Endodermal cell (in vitro differentiated cells): Measurements from ENCODE around the gene NRXN3. TPM values are rescaled to one million over a fixed set of nuclear protein-coding genes. Genes with fewer than 3 reads are reported as not detected.

ENCODE experiments used
- DNase-seq: peaks from one replicate; pipeline ENCODE4 v3.0.0-alpha.2; 2017
- H3K27ac ChIP-seq: 2 replicates; pipeline ENCODE4 v1.5.1; 2013; ENCODE audit warnings: mild to moderate bottlenecking, low read depth, low read length, moderate library complexity
- H3K27me3 ChIP-seq: 2 replicates; pipeline ENCODE4 v1.6.1; 2013; ENCODE audit warnings: mild to moderate bottlenecking, low read length, moderate library complexity; ENCODE audit not compliant: insufficient read depth, control insufficient read depth, poor library complexity, severe bottlenecking
- H3K36me3 ChIP-seq: 2 replicates; pipeline ENCODE4 v1.7.0; 2013; ENCODE audit warnings: mild to moderate bottlenecking, low read length, moderate library complexity; ENCODE audit not compliant: control insufficient read depth, insufficient read depth
- H3K4me1 ChIP-seq: one replicate; pipeline ENCODE4 v1.7.0; 2013; ENCODE audit warnings: low read length; ENCODE audit not compliant: control insufficient read depth, insufficient read depth
- H3K4me3 ChIP-seq: 2 replicates; pipeline ENCODE4 v1.5.1; 2013; ENCODE audit warnings: mild to moderate bottlenecking, low read length, moderate library complexity
- H3K9ac ChIP-seq: 2 replicates; pipeline ENCODE4 v1.6.1; 2013; ENCODE audit warnings: mild to moderate bottlenecking, low read length, moderate library complexity; ENCODE audit not compliant: poor library complexity, severe bottlenecking; ENCODE audit errors: extremely low read depth
- H3K9me3 ChIP-seq: 2 replicates; pipeline ENCODE4 v1.6.1; 2013; ENCODE audit warnings: mild to moderate bottlenecking, low read length, moderate library complexity; ENCODE audit not compliant: control insufficient read depth
- H3K27ac Mint-ChIP-seq: 2 replicates; pipeline ENCODE4 v1.8.0; 2020; ENCODE audit warnings: mixed read lengths
- H3K27me3 Mint-ChIP-seq: 2 replicates; pipeline ENCODE4 v1.8.0; 2021; ENCODE audit warnings: mild to moderate bottlenecking, mixed read lengths; ENCODE audit not compliant: insufficient read depth
- H3K36me3 Mint-ChIP-seq: 2 replicates; pipeline ENCODE4 v1.8.0; 2020; ENCODE audit warnings: low read depth, mixed read lengths
- H3K4me1 Mint-ChIP-seq: 2 replicates; pipeline ENCODE4 v1.8.0; 2020; ENCODE audit warnings: mixed read lengths
- H3K4me3 Mint-ChIP-seq: 2 replicates; pipeline ENCODE4 v1.8.0; 2020; ENCODE audit warnings: mild to moderate bottlenecking, moderate library complexity, mixed read lengths
- H3K9me3 Mint-ChIP-seq: 2 replicates; pipeline ENCODE4 v1.8.0; 2020; ENCODE audit warnings: mild to moderate bottlenecking, mixed read lengths
- CTCF ChIP-seq: fragments of 200-600 bp; sonication (generic); conservative IDR thresholded peaks from 2 replicates; pipeline ENCODE4 v1.5.0; 2021; ENCODE audit warnings: antibody characterized with exemption, mild to moderate bottlenecking
- WGBS, 2 experiments: methylation state at CpG; one replicate each; pipeline versions ENCODE4 v1.1.5 to v1.1.7; 2013; ENCODE audit warnings: missing lambda C conversion rate in 2 of 2, mixed read lengths in 1 of 2; ENCODE audit not compliant: insufficient coverage in 1 of 2, insufficient read length in 1 of 2; 5-methylcytosine and 5-hydroxymethylcytosine counted together
- total RNA-seq, 2 donors: library from RNA; stranded (reverse); fragmentation: NEBNext Ultra II Directional in 1 of 2; extraction: Animal tissue kit (Norgen Biotek cat#: 25700) in 1 of 2; gene quantifications; 2 replicates in 1 of 2; 3 replicates in 1 of 2; pipeline ENCODE4 v1.2.1, GENCODE V29; 2021

Gene NRXN3
- total RNA-seq, 2 donors from 2014 or later, result 20.9 to 21.4 TPM

- H3K9me3 Mint-ChIP-seq, result no peaks in the 10 kb centered on the region
- H3K9ac ChIP-seq, result no peak overlapping the region
- peaks cover 16% of the 10 kb centered on the region for H3K4me1 Mint-ChIP-seq
- no peaks in the 10 kb centered on the region for H3K36me3 Mint-ChIP-seq
- peaks cover 2% of the 10 kb centered on the region for H3K4me1 ChIP-seq
- DNase-seq, result no peak
- H3K27me3 ChIP-seq, result peaks cover 36% of the 10 kb centered on the region
- no peak overlapping the region for H3K27ac Mint-ChIP-seq
- H3K27me3 Mint-ChIP-seq, result peaks cover 47% of the 10 kb centered on the region
- 100% methylated on average over 1 of the region's 1 CpG; no CpG with 5 or more reads in 1 of the 2 experiments for WGBS, 2 experiments
- H3K27ac ChIP-seq, result no peak overlapping the region
- no peak overlapping the region for H3K4me3 Mint-ChIP-seq
- no peak overlapping the region for H3K4me3 ChIP-seq
- no peaks in the 10 kb centered on the region for H3K36me3 ChIP-seq
- no peaks in the 10 kb centered on the region for H3K9me3 ChIP-seq
- TF ChIP-seq CTCF, result no peak
Measured at GRCh38 chr14:79096811-79097210, 926.6 kb downstream of the NRXN3 start.

DNA sequence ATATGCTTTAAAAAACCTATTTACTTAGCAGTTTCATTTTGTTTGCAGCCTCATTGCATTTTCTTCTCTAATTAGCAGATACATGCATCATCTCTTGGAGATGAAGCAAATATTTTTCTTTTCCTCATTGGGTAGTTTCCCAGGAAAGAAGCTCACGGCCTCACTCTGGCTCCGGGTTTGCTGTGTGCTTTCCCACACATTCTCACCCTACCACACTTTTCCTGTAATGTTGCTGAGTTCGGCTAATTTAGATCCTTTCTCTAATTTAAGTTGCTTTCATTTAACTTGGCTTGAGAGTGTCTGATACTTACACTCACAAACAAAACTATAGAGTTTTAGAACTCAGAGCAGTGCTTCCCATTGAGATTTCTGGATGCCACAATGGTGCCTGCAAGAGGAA is 928.2 kb downstream of the NRXN3 start:
- Histone ChIP-seq H3K27me3 (peaks cover 21% of the 10 kb centered on the region), H3K4me1 (peaks cover 2% of the 10 kb centered on the region), H3K27ac (no peak overlapping the region), H3K9me3 (no peaks in the 10 kb centered on the region), H3K9ac (no peak overlapping the region), H3K36me3 (no peaks in the 10 kb centered on the region), H3K4me3 (no peak overlapping the region)
- H3K9me3 Mint-ChIP-seq, result no peaks in the 10 kb centered on the region
- peaks cover 34% of the 10 kb centered on the region for H3K27me3 Mint-ChIP-seq
- no peaks in the 10 kb centered on the region for H3K36me3 Mint-ChIP-seq
- no peak overlapping the region for H3K27ac Mint-ChIP-seq
- WGBS, 2 experiments, result 99 to 100% methylated on average over 2 to 3 of the region's 3 CpGs
- H3K4me1 Mint-ChIP-seq, result peaks cover 16% of the 10 kb centered on the region
- TF ChIP-seq CTCF, result no peak
- no peak overlapping the region for H3K4me3 Mint-ChIP-seq
- DNase-seq, result no peak

GRCh38 chr14:79100578-79100977 is 930.4 kb downstream of the NRXN3 start:
- no peak for DNase-seq
- Histone ChIP-seq H3K4me1 (peaks cover 2% of the 10 kb centered on the region), H3K27ac (no peak overlapping the region), H3K27me3 (peaks cover 4% of the 10 kb centered on the region), H3K36me3 (no peaks in the 10 kb centered on the region), H3K9me3 (no peaks in the 10 kb centered on the region), H3K4me3 (no peak overlapping the region), H3K9ac (no peak overlapping the region)
- Mint-ChIP-seq H3K9me3 (no peaks in the 10 kb centered on the region), H3K27ac (no peak overlapping the region), H3K27me3 (peaks cover 15% of the 10 kb centered on the region), H3K4me1 (peaks cover 7% of the 10 kb centered on the region), H3K36me3 (no peaks in the 10 kb centered on the region), H3K4me3 (no peak overlapping the region)
- 90% methylated on average over 1 of the region's 1 CpG; no CpG with 5 or more reads in 1 of the 2 experiments for WGBS, 2 experiments
- no peak for TF ChIP-seq CTCF
